ENCODE data around the gene TPD52L1.

TPD52L1 gene

GRCh38 chr6:125132058-125132457 lies 21.5 kb upstream of the TPD52L1 start:
- ChIA-PET CTCF (interaction anchor here (0.8 kb wide), 1 partner anchor 17 kb away, joined by 3 read pairs; no protein-coding TSS in a partner anchor), POLR2A (no interaction called here)
- no peak for DNase-seq (ENCODE audit: extremely low spot score)
- TF ChIP-seq, protein P1, sequence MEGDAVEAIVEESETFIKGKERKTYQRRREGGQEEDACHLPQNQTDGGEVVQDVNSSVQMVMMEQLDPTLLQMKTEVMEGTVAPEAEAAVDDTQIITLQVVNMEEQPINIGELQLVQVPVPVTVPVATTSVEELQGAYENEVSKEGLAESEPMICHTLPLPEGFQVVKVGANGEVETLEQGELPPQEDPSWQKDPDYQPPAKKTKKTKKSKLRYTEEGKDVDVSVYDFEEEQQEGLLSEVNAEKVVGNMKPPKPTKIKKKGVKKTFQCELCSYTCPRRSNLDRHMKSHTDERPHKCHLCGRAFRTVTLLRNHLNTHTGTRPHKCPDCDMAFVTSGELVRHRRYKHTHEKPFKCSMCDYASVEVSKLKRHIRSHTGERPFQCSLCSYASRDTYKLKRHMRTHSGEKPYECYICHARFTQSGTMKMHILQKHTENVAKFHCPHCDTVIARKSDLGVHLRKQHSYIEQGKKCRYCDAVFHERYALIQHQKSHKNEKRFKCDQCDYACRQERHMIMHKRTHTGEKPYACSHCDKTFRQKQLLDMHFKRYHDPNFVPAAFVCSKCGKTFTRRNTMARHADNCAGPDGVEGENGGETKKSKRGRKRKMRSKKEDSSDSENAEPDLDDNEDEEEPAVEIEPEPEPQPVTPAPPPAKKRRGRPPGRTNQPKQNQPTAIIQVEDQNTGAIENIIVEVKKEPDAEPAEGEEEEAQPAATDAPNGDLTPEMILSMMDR (IDR thresholded peaks at IDR 0.05; ENCODE audit: control extremely low read depth, extremely low read depth, low read depth, missing control alignments) = no peak

DNA sequence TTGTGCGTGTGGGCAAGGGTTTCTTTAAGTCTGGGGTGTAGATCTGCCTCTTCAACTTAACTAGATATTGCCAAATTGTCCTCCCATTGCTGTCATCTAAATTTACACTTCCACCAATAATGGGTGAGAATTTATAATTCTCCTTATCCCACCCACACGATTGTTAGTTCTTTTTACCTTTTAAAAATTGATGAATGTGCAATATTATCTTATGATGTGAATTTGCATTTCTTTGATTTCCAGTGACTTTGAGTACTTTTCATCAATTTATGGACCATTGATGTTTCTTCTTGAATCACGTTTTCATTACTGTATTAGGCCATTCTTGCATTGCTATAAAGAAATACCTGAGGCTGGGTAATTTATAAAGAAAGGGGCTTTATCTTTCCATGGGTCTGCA lies 17.2 kb upstream of the TPD52L1 start:
- CTCF ChIA-PET = no interaction called here
- no peak for DNase-seq (ENCODE audit: extremely low spot score)
- TF ChIP-seq, protein P1 (IDR thresholded peaks at IDR 0.05; ENCODE audit: control extremely low read depth, extremely low read depth, low read depth, missing control alignments) = no peak
- POLR2A ChIA-PET = no interaction called here

DNA sequence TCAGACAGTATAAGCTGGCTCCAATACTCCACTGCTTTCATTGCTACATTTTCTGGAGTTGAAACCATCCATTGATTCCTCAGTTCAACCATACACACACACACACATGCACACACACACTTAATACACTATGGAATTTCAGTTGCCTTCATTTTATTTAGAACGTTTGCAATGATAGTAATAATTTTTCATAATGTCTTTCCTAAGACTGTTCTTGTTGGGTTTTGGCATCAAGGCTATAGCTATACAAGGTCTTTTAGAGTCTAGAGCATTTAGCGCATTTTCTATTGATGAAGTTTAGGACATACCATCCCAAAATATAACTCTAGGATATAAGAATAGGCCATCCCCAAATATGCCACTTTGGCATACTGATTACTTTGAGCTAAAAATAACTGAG lies 15.5 kb upstream of the TPD52L1 start:
- CTCF ChIA-PET = no interaction called here
- TF ChIP-seq, protein P1 (IDR thresholded peaks at IDR 0.05; ENCODE audit: control extremely low read depth, extremely low read depth, low read depth, missing control alignments) = no peak
- POLR2A ChIA-PET = no interaction called here

GRCh38 chr6:125140808-125141207 lies 12.8 kb upstream of the TPD52L1 start:
- POLR2A ChIA-PET = no interaction called here
- TF ChIP-seq, protein P1 (IDR thresholded peaks at IDR 0.05; ENCODE audit: control extremely low read depth, extremely low read depth, low read depth, missing control alignments) = no peak
- CTCF ChIA-PET = interaction anchor here (0.7 to 1.5 kb wide), 3 partner anchors 11 to 26 kb away, joined by 3 to 5 read pairs (median 3); partner anchors contain the start of gene TPD52L1
- DNase-seq (ENCODE audit: extremely low spot score) = no peak

More for the DNA sequence above, 15.5 kb upstream of the TPD52L1 start:
- DNase-seq (ENCODE audit: extremely low spot score) = no peak

- ChIA-PET CTCF (interaction anchor here (1.9 kb wide), 1 partner anchor 11 kb away, joined by 5 read pairs; the partner anchor contains the start of gene TPD52L1), POLR2A (no interaction called here)
- TF ChIP-seq, protein P1 (IDR thresholded peaks at IDR 0.05; ENCODE audit: control extremely low read depth, extremely low read depth, low read depth, missing control alignments) = no peak
- DNase-seq (ENCODE audit: extremely low spot score) = no peak
These were observed 11.0 kb upstream of the TPD52L1 start for GRCh38 chr6:125142618-125143017.

- DNase-seq (ENCODE audit: extremely low spot score) = no peak
- ChIA-PET CTCF (interaction anchor here (1.2 kb wide), 1 partner anchor 9 kb away, joined by 6 read pairs; the partner anchor contains the start of gene TPD52L1), POLR2A (no interaction called here)
- TF ChIP-seq, protein P1 (IDR thresholded peaks at IDR 0.05; ENCODE audit: control extremely low read depth, extremely low read depth, low read depth, missing control alignments) = no peak
These were observed 8.8 kb upstream of the TPD52L1 start for GRCh38 chr6:125144822-125145221.

All from GM10248 (cell line).